ENCODE data around the gene PGAP1.

Gene PGAP1

DNA sequence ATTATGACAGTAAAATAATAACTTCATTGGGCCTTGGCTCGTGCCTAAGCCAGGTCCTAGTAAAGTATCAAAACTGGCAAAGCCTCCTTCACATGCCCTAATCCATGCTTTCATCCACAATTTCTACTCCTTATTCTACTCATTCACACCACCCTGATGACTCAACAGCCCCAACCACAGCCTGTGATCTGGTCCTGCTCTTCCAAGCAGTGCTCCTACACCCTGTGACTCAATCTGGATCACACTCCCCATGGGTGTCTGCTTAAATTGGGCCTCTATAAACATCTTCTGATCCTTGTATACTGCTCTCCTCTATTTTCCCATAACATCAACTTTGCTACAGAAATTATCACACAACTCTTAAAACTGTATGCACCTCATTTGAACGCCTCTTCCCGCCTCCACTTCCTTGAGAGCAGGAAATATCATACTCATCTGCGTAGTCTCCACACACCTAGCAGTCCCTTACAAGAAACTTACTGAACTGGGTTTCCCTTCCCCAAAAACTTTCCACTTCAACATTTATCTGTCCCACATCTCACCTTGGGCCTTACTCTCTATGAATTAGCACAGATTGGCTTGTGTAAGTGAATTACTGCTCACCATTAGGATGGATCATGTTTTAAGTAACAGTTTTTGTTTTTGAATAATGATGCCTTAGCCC, 142.9 kb downstream of the PGAP1 start:
- DNase-seq = no peak
